Iris pigment epithelial cell (primary cell): Measurements from ENCODE around the gene ARHGEF1.
"Not testable (repeated sequence)": the region's sequence is repeated elsewhere in the genome, so short reads cannot be mapped to it uniquely, and the experiment has no call there.

ENCODE experiments used
- DNase-seq: peaks from one replicate; pipeline ENCODE4 v3.0.0-alpha.2; 2011; ENCODE audit warnings: low read depth

Gene ARHGEF1

DNA sequence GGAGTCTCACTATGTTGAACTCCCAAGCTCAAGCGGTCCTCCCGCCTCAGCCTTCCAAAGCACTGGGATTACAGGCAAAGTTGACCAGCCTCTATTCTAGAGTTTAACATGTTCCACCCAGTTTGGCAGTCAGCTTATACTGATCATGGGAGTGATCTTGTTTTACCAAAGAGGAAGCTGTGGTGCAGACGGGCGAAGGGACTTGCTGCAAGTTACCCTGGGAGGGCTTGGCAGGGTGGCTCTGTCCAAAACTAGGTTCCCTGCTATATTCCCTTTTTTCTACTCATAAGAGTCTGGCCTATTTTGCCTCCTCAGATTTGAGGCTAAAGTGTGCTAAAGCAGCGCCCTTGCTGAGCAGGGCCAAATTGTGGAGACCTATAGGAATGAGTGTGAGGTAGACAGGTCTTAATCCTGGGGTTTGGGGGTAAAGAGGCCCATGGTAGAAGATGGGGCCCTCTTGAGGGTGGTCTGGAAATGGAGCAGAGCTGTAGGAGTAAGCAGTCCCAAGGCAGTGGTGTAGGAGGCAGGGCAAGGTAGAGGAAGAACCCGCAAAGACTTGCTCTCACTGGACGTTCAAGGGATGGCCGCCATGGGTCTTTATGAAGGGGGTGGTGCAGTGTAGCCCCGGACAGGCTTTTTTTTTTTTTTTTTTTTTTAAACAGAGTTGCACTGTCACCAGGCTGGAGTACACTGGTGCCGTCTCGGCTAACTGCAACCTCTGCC lies 19.6 kb upstream of the ARHGEF1 start:
- no peak for DNase-seq

GRCh38 chr19:41864374-41864773 lies 18.6 kb upstream of the ARHGEF1 start:
- DNase-seq: no peak

DNA sequence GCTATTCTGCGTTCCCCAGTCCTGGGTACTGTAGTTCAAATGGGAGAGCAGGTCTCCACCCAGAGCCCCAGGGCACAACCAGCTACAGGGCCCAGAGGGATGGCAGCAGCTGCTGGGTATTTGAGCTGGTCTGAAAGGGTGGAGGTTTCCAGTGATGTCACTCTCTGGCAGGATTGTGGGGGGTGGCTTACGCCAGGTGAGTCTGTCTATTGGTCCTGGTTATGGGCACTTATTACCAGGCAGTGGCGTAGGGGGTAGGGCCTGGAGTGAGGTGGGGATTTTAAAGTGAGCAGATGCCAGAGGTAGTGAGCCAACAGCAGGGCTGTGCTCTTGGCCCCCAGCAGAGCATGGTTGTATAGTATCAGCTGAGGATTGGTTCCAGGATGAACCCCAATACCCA lies 16.7 kb upstream of the ARHGEF1 start:
- no peak for DNase-seq

DNA sequence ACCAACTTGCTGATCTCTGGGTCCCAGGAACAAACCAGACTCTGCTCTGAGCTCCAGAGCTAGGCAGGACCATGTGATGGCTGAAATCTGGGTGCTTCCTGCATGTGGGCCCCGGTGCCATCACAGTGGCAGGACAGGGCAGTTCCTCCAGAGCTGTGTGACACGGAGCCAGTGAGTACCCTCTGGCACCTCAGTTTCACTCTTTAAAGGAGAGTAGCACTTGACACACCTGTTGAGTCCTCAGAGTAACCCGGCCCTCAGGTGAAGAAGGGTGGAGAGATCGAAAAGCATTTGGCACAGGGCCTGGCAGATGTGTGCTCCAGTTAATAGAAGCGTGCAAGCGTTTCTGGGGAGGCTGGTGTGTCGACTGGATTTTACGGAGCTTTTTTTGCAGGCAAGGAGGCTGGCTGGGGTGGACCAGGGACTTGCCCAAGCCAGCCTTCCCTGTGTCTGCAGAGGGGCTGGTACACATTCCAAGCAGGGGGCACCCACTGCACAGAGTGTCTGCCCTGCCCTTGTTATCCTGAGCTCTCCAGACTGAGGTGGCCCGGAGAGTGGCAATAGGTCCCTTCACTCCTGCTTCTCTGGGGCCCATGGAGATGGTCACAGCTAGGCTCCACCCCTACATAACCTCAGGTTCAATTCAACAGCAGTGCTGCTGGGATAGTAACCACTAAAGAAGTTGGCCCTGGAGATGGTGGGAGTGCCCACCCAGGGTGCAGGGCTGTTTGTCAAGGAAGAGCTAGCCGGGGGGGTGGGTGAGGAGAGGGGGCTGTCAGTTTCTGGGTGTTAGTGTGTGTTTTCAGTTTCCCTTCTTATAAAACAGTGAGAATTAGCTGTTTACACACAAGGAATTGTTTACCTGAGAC lies 14.6 kb upstream of the ARHGEF1 start:
- DNase-seq: no peak

DNA sequence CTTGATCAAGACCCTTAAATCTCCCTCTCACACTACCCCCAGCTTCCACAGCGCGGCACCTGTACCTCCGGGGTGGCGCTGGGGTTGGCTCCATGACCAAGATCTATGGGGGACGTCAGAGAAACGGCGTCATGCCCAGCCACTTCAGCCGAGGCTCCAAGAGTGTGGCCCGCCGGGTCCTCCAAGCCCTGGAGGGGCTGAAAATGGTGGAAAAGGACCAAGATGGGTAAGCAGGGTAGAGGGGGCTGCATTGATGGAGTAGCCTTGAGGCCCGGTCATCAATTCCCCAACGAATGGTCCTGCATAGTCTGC lies 14.0 kb upstream of the ARHGEF1 start:
- DNase-seq: no peak

GRCh38 chr19:41869374-41869955 lies 13.5 kb upstream of the ARHGEF1 start:
- no peak for DNase-seq

DNA sequence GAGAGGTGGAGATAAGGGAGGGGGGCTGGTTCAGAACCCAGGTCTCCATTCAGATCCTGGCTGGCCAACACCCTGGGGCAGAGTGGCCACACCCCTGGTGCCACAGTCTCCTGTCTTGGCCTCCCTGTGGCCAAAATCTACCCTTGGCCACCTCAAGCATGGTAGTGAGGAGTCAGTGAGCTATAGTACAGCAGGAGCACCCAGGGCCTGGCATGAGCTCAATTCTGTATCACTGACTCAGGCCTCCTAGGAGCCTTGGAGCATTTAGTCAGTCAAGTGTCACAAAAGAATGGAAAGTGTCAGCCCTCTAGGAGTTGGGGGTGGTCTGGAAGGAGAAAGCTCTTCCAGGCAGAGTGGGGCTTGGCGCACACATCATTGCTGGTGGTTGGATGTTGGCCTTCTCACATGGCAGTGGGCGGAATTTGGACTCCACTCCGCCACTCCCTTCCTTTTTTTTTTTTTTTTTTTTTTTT lies 12.5 kb upstream of the ARHGEF1 start:
- DNase-seq: peak; percentile 55

- no peak for DNase-seq
These were observed 11.2 kb upstream of the ARHGEF1 start for GRCh38 chr19:41871573-41872383.

- DNase-seq: no peak
These were observed 10.6 kb upstream of the ARHGEF1 start for GRCh38 chr19:41872384-41872774.

DNA sequence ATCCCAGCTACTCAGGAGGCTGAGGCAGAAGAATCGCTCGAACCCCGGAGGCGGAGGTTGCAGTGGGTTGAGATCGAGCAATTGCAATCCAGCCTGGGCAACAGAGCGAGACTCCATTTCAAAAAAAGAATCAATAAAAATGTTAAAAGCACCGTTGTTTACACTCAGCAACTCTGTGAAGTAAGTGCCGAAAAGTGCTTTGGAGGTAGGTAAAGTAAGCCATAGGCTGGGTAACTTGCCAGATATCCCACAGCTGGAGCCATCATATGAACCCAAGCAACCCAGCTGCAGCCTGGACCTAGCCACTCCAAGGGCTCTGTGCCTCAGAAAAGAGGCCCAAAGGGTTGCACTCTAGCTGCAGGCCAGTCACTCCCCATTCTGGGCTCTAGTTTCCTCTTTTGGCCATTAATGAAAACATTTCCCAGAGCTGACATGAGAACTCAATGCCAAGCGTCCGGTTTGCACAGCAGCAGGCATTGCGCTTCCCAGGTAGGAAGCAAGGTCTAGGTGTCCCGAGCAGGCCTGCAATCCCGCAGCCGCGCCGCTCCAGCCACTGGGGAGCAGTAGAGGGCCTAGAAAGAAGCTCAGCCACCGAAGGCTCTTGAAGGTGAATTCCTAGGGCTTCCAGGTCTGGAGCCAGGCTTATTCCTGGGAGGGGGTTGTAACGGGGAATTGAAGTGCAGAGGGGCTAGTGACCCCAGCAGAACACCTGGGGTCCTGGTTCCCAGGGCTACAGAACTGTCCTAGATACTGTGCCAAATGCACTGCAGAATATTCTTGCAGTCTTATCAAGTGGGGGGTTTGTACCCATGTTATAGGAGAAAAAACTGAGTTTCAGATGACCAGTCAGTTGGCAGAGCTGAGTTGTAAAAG lies 10.0 kb upstream of the ARHGEF1 start:
- peak; percentile 70 for DNase-seq

DNA sequence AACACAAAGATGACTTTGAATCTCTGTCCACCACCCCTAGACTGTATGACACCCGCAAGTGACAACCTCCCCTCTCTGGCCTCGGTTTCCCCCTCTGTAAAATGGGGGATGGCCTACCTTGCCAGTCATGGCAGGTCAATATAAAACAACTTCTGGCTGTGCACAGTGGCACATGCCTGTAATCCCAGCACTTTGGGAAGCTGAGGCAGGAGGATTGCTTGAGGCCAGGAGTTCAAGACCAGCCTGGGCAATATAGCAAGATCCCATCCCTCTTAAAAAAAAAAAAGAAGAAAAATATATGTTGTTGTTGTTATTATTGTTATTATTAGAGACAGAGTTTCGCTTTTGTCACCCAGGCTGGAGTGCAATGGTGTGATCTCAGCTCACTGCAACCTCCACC lies 7.0 kb upstream of the ARHGEF1 start:
- not testable (repeated sequence) for DNase-seq

DNA sequence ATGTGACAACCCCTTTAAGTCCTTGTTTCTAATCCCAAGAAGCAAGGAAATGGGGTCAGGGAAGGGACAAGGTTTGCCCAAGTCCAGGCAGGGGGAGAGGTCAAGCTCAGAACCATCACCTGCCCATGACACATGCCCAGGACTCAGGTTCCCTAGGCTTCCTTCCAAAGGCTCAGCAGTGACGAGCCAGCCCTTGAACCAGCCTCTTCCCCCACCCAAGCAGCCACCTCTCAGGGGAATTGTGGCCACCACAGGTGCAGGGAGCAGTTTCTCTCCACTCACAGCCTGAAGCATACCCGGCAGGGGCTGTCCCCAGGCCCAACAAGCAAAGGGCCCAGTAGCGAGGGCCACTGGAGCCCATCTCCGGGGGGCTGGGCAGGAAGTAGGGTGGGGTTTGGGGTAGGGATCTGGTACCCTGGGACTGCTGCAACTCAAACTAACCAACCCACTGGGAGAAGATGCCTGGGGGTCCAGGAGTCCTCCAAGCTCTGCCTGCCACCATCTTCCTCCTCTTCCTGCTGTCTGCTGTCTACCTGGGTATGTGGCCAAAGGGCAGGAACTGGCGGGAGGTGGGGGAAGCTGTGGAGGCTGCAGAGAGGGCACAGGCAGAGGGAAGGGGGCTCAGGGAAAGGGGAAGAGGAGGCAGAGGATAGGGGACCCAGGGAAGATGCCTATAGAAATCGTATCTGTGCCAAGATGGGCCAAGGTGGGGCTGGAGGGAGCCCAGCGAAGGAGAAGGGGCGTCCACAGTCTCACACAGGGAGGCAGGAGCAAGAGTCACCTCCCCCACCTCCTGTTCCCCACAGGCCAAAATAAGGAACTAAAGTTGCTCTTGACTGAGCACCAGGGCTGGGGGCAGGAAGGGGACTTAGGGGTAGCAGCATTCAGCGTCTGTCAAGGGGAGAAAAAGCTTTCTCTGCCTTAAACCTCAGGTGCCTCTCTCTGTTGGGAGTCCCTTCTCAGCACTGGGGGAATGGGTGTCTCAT lies 5.8 kb upstream of the ARHGEF1 start, which contains the start of gene CD79A:
Gene CD79A (plus strand): TSS at position 433 of the 986 bp plus-strand sequence. CDS start 26 bp downstream, at position 459.
- no peak for DNase-seq

- no peak for DNase-seq
These were observed 4.8 kb upstream of the ARHGEF1 start for GRCh38 chr19:41877916-41878905.

- DNase-seq: no peak
These were observed 3.9 kb upstream of the ARHGEF1 start for GRCh38 chr19:41879080-41879479.

- no peak for DNase-seq
These were observed 3.2 kb upstream of the ARHGEF1 start for GRCh38 chr19:41879670-41880328.

DNA sequence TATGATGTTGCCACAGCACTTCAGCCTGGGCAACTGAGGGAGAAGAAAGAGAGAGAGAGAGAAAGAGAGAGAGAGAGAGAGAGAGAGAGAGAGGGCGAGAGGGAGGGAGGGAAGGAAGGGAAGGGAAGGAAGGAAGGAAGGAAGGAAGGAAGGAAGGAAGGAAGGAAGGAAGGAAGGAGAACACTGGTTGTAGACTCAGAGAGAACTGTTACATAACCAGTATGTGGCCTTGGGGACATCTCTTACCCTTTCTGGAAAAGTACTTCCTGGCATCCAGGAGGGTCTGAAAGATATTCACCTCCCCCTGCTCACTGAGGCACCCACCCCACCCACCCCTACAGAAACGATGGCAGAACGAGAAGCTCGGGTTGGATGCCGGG lies 2.7 kb upstream of the ARHGEF1 start:
- no peak for DNase-seq

GRCh38 chr19:41883463-41883820 lies 458 bp downstream of the ARHGEF1 start:
- DNase-seq: no peak
